K562 (cell line): ENCODE measurements around the gene STX2. TPM values are rescaled to one million over a fixed set of nuclear protein-coding genes. Genes with fewer than 3 reads are reported as not detected.

Experiments used
- CBFA2T3 ChIP-seq: fragments of 450-650 bp; IDR thresholded peaks from 2 replicates; pipeline ENCODE4 v1.6.1; 2017
- CBX5 ChIP-seq: IDR thresholded peaks from 2 replicates; pipeline ENCODE4 v1.6.1; 2014; ENCODE audit warnings: low read depth, borderline replicate concordance
- CGGBP1 ChIP-seq: fragments of 250-450 bp; sonication (Bioruptor Pico); IDR thresholded peaks from 2 replicates; pipeline ENCODE4 v1.9.0; 2021; ENCODE audit warnings: mild to moderate bottlenecking
- FUS ChIP-seq: fragments of 200-400 bp; formaldehyde crosslinking; optimal IDR thresholded peaks from 2 replicates; pipeline ENCODE3; 2017; ENCODE audit warnings: low read depth, low read length
- KHSRP ChIP-seq: fragments of 450-650 bp; IDR thresholded peaks from 2 replicates; pipeline ENCODE4 v1.6.1; 2017
- PHF21A ChIP-seq: fragments of 450-650 bp; IDR thresholded peaks from 2 replicates; pipeline ENCODE4 v1.6.1; 2017; ENCODE audit warnings: low read depth, borderline replicate concordance
- PPARD ChIP-seq: fragments of 250-450 bp; sonication (Bioruptor Pico); IDR thresholded peaks from 2 replicates; pipeline ENCODE4 v1.8.0; 2022; ENCODE audit warnings: inconsistent platforms, mild to moderate bottlenecking, moderate library complexity
- SIN3B ChIP-seq: fragments of 450-650 bp; IDR thresholded peaks from 2 replicates; pipeline ENCODE4 v1.6.1; 2017; ENCODE audit warnings: low read depth, mild to moderate bottlenecking, moderate library complexity
- SIRT6 ChIP-seq: IDR thresholded peaks from one replicate; pipeline ENCODE4 v1.6.1; 2012; ENCODE audit warnings: low read depth, mild to moderate bottlenecking, control low read depth, inconsistent platforms, low read length, moderate library complexity
- TFAP4 ChIP-seq: sonication (generic); formaldehyde crosslinking; IDR thresholded peaks from 2 replicates; pipeline ENCODE4 v1.8.0; 2022; ENCODE audit warnings: missing genetic modification reagents, mild to moderate bottlenecking, moderate library complexity, borderline replicate concordance
- ZFPM2 ChIP-seq: fragments of 250-450 bp; sonication (Bioruptor Pico); IDR thresholded peaks from 2 replicates; pipeline ENCODE4 v1.5.1; 2022; ENCODE audit warnings: mild to moderate bottlenecking
- ZHX1 ChIP-seq: fragments of 150-350 bp; conservative IDR thresholded peaks from 2 replicates; pipeline ENCODE4 v1.6.1; 2014; ENCODE audit warnings: low read length
- ZNF217 ChIP-seq: sonication (generic); formaldehyde crosslinking; IDR thresholded peaks from 2 replicates; pipeline ENCODE4 v1.8.0; 2022; ENCODE audit warnings: mild to moderate bottlenecking, missing genetic modification reagents
- ZNF518B ChIP-seq: fragments of 250-450 bp; sonication (Bioruptor Pico); IDR thresholded peaks from 2 replicates; pipeline ENCODE4 v1.5.0; 2021; ENCODE audit warnings: mild to moderate bottlenecking, moderate library complexity
- ZNF609 ChIP-seq: sonication (generic); formaldehyde crosslinking; IDR thresholded peaks from 2 replicates; pipeline ENCODE4 v1.8.1; 2023; ENCODE audit warnings: missing genetic modification reagents, mild to moderate bottlenecking, borderline replicate concordance
- polyA plus RNA-seq, 8 experiments: library from polyadenylated mRNA; depleted of rRNA in 4 of 8; stranded (reverse) in 5 of 8; unstranded in 3 of 8; fragments of >200 nt; fragmentation: Nextera tagmentation in 2 of 8; fragmentation: Illumina TruSeq in 1 of 8; extraction: Ambion mirVana in 2 of 8; extraction: Trizol in 1 of 8; gene quantifications; 2 replicates each; pipeline versions ENCODE4 v1.2.1 to v1.2.3, GENCODE V29; 2011 to 2014; ENCODE audit warnings: inconsistent platforms in 1 of 8, missing spikeins in 1 of 8
- total RNA-seq, 7 experiments: library from RNA; depleted of rRNA in 6 of 7; stranded (reverse); fragments of >200 nt in 6 of 7; fragmentation: Illumina TruSeq in 2 of 7; extraction: Trizol in 2 of 7; gene quantifications; 2 replicates each; pipeline versions ENCODE4 v1.2.1 to v1.2.3, GENCODE V29; 2011 to 2021; ENCODE audit warnings: low replicate concordance in 1 of 7

STX2 gene
- total and polyA plus RNA-seq, 9 of the 15 experiments (the other 6 are each of a cell fraction or from before 2014, with no cell fraction given) = 22.2 to 54.6 (median 30.8) TPM

- no peak for TF ChIP-seq PPARD (CRISPR knock-in tag)
- TF ChIP-seq KHSRP = no peak
- no peak for TF ChIP-seq CBX5
- no peak for TF ChIP-seq ZNF217 (CRISPR knock-in tag)
- no peak for TF ChIP-seq ZNF518B
- no peak for TF ChIP-seq SIN3B
- no peak for TF ChIP-seq ZHX1
- TF ChIP-seq PHF21A = no peak
- no peak for TF ChIP-seq CGGBP1
- TF ChIP-seq CBFA2T3 = no peak
- TF ChIP-seq ZNF609 (CRISPR knock-in tag) = no peak
- TF ChIP-seq ZFPM2 (CRISPR knock-in tag) = no peak
- TF ChIP-seq FUS = no peak
- 0 out of 2 replicates have a peak, but pooled peaks have one; percentile 18 for TF ChIP-seq TFAP4
- no peak for TF ChIP-seq SIRT6
Measured at GRCh38 chr12:130872179-130873096, 33.4 kb upstream of the STX2 start (continued).
